ENCODE measurements around the gene LDLR. TPM values are rescaled to one million over a fixed set of nuclear protein-coding genes. Genes with fewer than 3 reads are reported as not detected.

Gene LDLR
- total RNA-seq, 1 donor from 2014 or later = 158 TPM

GRCh38 chr19:11045536-11045935, 43.7 kb upstream of the LDLR start:
- Mint-ChIP-seq H3K4me3 (ENCODE audit: unreplicated experiment) (no peak overlapping the region), H3K9me3 (ENCODE audit: unreplicated experiment) (no peaks in the 10 kb centered on the region), H3K27me3 (ENCODE audit: unreplicated experiment) (peaks cover 6% of the 10 kb centered on the region), H3K4me1 (ENCODE audit: unreplicated experiment) (peaks cover 4% of the 10 kb centered on the region), H3K27ac (ENCODE audit: unreplicated experiment) (no peak overlapping the region), H3K36me3 (ENCODE audit: low read depth, unreplicated experiment) (peaks cover 53% of the 10 kb centered on the region)
- DNase-seq (ENCODE audit: low spot score) = no peak
- TF ChIP-seq CTCF (IDR thresholded peaks at IDR 0.05; ENCODE audit: unreplicated experiment) = no peak

- H3K27me3 Mint-ChIP-seq (ENCODE audit: unreplicated experiment) = peaks cover 5% of the 10 kb centered on the region
- no peak for TF ChIP-seq CTCF (IDR thresholded peaks at IDR 0.05; ENCODE audit: unreplicated experiment)
- H3K27ac Mint-ChIP-seq (ENCODE audit: unreplicated experiment) = no peak overlapping the region
- no peaks in the 10 kb centered on the region for H3K9me3 Mint-ChIP-seq (ENCODE audit: unreplicated experiment)
- peaks cover 9% of the 10 kb centered on the region for H3K4me1 Mint-ChIP-seq (ENCODE audit: unreplicated experiment)
- DNase-seq (ENCODE audit: low spot score) = no peak
- H3K4me3 Mint-ChIP-seq (ENCODE audit: unreplicated experiment) = no peak overlapping the region
- H3K36me3 Mint-ChIP-seq (ENCODE audit: low read depth, unreplicated experiment) = peaks cover 46% of the 10 kb centered on the region
These were observed 42.5 kb upstream of the LDLR start for GRCh38 chr19:11046605-11047354.

GRCh38 chr19:11047866-11048265, 41.4 kb upstream of the LDLR start:
- DNase-seq (ENCODE audit: low spot score) = no peak
- Mint-ChIP-seq H3K27ac (ENCODE audit: unreplicated experiment) (no peak overlapping the region), H3K4me3 (ENCODE audit: unreplicated experiment) (no peak overlapping the region), H3K36me3 (ENCODE audit: low read depth, unreplicated experiment) (peaks cover 43% of the 10 kb centered on the region), H3K4me1 (ENCODE audit: unreplicated experiment) (peaks cover 11% of the 10 kb centered on the region), H3K9me3 (ENCODE audit: unreplicated experiment) (no peaks in the 10 kb centered on the region), H3K27me3 (ENCODE audit: unreplicated experiment) (peaks cover 2% of the 10 kb centered on the region)
- TF ChIP-seq CTCF (IDR thresholded peaks at IDR 0.05; ENCODE audit: unreplicated experiment) = no peak

- Mint-ChIP-seq H3K27ac (ENCODE audit: unreplicated experiment) (no peak overlapping the region), H3K36me3 (ENCODE audit: low read depth, unreplicated experiment) (peaks cover 34% of the 10 kb centered on the region), H3K4me3 (ENCODE audit: unreplicated experiment) (no peak overlapping the region), H3K27me3 (ENCODE audit: unreplicated experiment) (peaks cover 2% of the 10 kb centered on the region), H3K4me1 (ENCODE audit: unreplicated experiment) (peaks cover 11% of the 10 kb centered on the region), H3K9me3 (ENCODE audit: unreplicated experiment) (no peaks in the 10 kb centered on the region)
- DNase-seq (ENCODE audit: low spot score) = no peak
- no peak for TF ChIP-seq CTCF (IDR thresholded peaks at IDR 0.05; ENCODE audit: unreplicated experiment)
These were observed 38.7 kb upstream of the LDLR start for GRCh38 chr19:11050323-11051114.

GRCh38 chr19:11053817-11054195, 35.5 kb upstream of the LDLR start:
- no peak for DNase-seq (ENCODE audit: low spot score)
- no peaks in the 10 kb centered on the region for H3K9me3 Mint-ChIP-seq (ENCODE audit: unreplicated experiment)
- H3K27me3 Mint-ChIP-seq (ENCODE audit: unreplicated experiment) = no peaks in the 10 kb centered on the region
- peaks cover 7% of the 10 kb centered on the region for H3K4me1 Mint-ChIP-seq (ENCODE audit: unreplicated experiment)
- no peak for TF ChIP-seq CTCF (IDR thresholded peaks at IDR 0.05; ENCODE audit: unreplicated experiment)
- no peak overlapping the region for H3K27ac Mint-ChIP-seq (ENCODE audit: unreplicated experiment)
- H3K36me3 Mint-ChIP-seq (ENCODE audit: low read depth, unreplicated experiment) = peaks cover 28% of the 10 kb centered on the region
- no peak overlapping the region for H3K4me3 Mint-ChIP-seq (ENCODE audit: unreplicated experiment)
